GM12864 (cell line): ENCODE data around the gene SMG1.

Experiments
- DNase-seq: peaks from one replicate; pipeline ENCODE4 v3.0.0-alpha.2; 2011; ENCODE audit warnings: low read depth
- H3K4me3 ChIP-seq: 2 replicates; pipeline ENCODE4 v1.5.1; 2011; ENCODE audit warnings: mild to moderate bottlenecking, low read depth, low read length, control low read depth
- TF ChIP-seq, protein P1 (sequence below): IDR thresholded peaks from 2 replicates; pipeline ENCODE4 v1.5.1; 2011; ENCODE audit warnings: low read depth, mild to moderate bottlenecking, moderate library complexity, low read length, control low read depth, inconsistent platforms; ENCODE audit errors: missing control alignments

The SMG1 gene

DNA sequence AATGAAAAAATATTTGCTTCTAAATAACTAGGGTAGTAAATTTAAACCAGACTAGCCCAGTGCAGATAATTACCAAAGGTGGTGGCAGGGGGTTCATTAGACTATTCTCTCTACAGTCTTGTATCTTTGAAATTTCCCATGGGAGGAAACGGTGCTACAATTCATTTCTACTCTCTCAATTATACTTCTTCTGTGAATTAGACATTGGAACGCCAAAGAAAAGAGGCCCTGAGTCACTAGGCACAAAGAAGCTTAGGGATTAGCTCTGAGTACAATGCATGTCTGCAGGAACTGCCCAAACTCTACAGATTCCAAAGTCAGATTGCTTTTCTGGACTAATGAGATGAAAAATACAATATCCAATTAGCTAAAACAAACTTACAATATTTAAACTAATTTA lies 94.2 kb downstream of the SMG1 start:
- no peak overlapping the region for H3K4me3 ChIP-seq
- no peak for DNase-seq
- TF ChIP-seq, protein P1, sequence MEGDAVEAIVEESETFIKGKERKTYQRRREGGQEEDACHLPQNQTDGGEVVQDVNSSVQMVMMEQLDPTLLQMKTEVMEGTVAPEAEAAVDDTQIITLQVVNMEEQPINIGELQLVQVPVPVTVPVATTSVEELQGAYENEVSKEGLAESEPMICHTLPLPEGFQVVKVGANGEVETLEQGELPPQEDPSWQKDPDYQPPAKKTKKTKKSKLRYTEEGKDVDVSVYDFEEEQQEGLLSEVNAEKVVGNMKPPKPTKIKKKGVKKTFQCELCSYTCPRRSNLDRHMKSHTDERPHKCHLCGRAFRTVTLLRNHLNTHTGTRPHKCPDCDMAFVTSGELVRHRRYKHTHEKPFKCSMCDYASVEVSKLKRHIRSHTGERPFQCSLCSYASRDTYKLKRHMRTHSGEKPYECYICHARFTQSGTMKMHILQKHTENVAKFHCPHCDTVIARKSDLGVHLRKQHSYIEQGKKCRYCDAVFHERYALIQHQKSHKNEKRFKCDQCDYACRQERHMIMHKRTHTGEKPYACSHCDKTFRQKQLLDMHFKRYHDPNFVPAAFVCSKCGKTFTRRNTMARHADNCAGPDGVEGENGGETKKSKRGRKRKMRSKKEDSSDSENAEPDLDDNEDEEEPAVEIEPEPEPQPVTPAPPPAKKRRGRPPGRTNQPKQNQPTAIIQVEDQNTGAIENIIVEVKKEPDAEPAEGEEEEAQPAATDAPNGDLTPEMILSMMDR: no peak

DNA sequence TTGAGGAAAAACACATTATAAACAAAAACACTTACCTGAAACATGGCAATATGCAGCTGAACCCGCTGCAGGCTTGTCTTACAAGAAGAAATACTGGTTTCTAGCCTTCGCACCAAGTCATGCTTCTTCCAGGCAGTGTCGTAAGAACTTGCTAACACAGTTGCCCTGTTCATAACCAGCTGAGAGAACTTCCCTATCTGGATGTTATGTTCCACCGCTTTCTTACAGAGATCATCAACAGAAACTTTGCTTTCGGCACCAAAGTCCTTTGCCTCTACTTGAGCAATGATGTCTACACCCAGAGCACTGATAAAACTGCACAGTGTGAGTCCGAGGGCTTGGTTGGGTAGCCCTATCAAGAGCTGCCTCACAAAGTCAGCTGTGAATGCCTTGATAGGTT lies 97.0 kb downstream of the SMG1 start:
- no peak for DNase-seq
- TF ChIP-seq, protein P1: no peak

DNA sequence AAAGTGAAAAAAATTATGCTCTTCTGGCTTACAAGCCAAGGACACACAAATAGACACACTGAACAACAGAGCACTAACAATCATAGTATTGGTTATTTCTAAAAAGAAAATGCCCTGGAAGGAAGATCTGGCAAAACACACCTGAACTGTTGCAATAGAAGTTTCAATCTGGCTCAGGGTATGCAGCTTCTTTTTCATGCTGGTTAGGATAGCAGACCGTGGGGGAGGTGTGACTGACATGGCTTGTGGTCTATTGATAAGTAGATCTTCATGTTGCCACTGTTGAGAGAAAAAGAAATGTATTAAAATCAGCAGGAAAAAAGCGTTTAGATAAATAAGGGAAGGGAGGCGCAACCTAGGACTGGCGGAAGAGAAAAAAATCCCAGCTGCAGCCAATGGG lies 98.3 kb downstream of the SMG1 start:
- TF ChIP-seq, protein P1: no peak
- no peak for DNase-seq
- H3K4me3 ChIP-seq: no peak overlapping the region

More for the DNA sequence above, 97.0 kb downstream of the SMG1 start:
- no peak overlapping the region for H3K4me3 ChIP-seq

DNA sequence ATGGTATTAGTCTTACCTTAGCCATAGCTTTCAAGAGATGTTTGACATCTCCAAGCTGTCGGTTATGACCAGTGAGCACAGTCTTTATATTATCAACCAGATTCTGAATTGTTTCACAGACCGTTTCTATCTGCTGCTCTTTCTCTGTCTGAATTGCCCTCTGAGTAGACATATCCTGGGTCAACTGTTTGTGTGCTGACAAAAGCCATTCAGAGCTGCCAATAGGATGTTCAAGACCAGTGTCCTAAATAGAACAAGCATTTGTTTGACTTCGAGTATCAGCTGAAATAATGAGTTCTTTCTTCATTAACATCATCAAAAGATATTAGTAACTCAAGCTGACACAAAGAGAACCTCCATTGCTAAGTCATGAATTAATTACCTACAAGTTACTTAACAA lies 109.9 kb downstream of the SMG1 start:
- DNase-seq: no peak
- TF ChIP-seq, protein P1: no peak
- H3K4me3 ChIP-seq: no peak overlapping the region

DNA sequence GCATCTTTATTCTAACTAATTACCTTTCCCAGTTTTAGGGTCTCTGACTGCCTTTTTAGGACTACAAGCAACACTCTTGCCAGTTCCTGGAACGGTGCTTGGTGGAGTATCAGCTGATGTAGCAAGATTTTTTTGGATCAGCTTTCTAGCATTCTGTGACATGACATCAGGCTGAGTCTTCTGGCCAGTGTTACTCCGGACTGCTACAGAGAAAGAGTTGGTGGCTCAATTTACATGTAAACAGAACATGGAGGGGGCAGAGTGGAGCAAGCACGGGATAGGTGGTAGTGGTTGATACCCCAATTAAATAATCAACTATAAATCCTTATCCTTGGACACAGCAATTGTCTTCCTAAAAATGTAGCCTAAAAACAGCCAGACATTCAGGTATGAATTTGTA lies 114.3 kb downstream of the SMG1 start:
- TF ChIP-seq, protein P1: no peak
- no peak for DNase-seq
- H3K4me3 ChIP-seq: no peak overlapping the region

DNA sequence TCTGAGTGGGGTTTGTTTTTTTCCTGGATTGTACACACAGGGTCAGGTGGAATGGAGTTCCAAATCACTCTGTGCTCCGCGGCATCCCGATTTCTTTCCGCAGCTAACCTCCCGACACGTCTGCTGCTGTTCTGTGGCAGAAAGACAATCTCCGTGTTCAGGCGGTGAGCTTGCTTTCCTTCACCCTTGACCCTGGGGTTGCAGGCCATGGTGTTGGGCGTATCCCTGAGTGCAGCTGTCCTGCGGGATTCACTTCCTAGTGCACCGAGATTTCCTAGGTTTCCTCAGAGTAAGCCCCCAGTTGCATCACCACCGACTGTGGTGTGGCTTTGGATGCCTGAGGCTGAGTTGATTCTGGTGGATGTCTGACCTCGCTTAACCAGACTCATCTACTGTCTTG lies 117.0 kb downstream of the SMG1 start:
- no peak for DNase-seq
- no peak overlapping the region for H3K4me3 ChIP-seq
- TF ChIP-seq, protein P1: no peak

DNA sequence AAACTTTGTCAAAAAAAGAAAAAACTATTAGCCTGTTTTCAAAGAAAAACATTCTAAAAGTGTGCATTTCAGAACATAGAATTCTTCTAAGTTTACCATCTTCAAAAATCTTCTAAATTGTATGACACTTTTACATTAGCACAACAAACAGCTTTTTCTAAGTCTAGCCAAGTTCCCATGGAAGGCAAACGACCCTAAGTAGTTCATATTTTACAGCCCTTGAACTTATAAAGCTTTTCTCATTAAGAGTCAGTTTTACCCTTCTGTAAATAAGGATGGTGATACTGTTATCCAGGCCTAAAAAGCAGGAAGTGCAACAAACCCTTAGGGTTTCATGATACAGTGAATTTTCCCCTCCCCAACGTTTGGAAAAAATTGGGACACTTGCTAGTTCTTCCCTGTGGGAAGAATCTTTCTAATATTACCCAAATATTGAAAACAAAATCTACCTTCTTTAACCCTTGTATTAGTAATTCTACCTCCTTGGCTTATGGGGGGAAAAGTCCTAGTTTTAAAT lies 120.9 kb downstream of the SMG1 start:
- TF ChIP-seq, protein P1: no peak
- H3K4me3 ChIP-seq: no peak overlapping the region
- DNase-seq: no peak
